ENCODE data around the gene KRTAP9-7. TPM values are rescaled to one million over a fixed set of nuclear protein-coding genes. Genes with fewer than 3 reads are reported as not detected.

The KRTAP9-7 gene
- total and polyA plus RNA-seq, 2 donors (not counting 1 experiment from before 2014, with no cell fraction given): not detected

DNA sequence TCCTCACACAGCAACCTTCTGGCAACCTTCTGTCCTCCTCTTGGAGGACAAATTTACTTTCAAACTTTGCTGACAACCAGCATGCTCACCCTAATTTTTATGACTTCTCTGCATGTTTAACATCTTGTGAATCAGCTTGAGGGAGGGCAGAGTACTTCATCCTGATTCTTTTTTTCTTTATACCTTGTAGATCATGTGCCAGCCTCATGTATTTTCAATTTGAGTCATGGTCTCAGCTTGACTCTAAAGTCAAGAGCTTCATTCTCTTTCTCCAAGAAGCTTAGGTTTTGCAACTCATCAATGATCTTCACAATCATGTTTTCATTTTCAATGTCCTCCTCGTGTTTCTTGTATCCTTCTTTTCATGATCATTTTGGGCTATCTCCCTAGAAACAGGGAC, 3.6 kb upstream of the KRTAP9-7 start:
- H3K4me2 ChIP-seq (replicated peaks; ENCODE audit: low read depth, low read length, poor library complexity, severe bottlenecking): no peak overlapping the region
- peaks cover 0 to 6% (median 2%) of the 10 kb centered on the region in 4 experiments for H3K27me3 ChIP-seq (replicated peaks in 1 of 4; ENCODE audit: control extremely low read depth in 1 of 4, control insufficient read depth in 3 of 4, insufficient read depth in 4 of 4, low read length in 3 of 4)
- no peak overlapping the region for H2AFZ ChIP-seq (ENCODE audit: insufficient read depth, low read depth, low read length, poor library complexity, severe bottlenecking)
- ChIA-PET POLR2A (no interaction called here), CTCF (no interaction called here)
- H3K79me2 ChIP-seq (ENCODE audit: control insufficient read depth, insufficient read depth, low read length): no peaks in the 10 kb centered on the region
- no peak overlapping the region for H3K4me3 ChIP-seq (ENCODE audit: control extremely low read depth in 1 of 5, extremely low read depth in 1 of 5, insufficient read depth in 1 of 5, low read depth in 2 of 5, low read length in 4 of 5)
- no peaks in the 10 kb centered on the region for H4K20me1 ChIP-seq (ENCODE audit: control insufficient read depth, insufficient read depth, low read length, poor library complexity, severe bottlenecking)
- no peaks in the 10 kb centered on the region for H3K4me1 ChIP-seq (ENCODE audit: control insufficient read depth in 2 of 2, insufficient read depth in 2 of 2, low read length in 2 of 2)
- H3K4me3 Mint-ChIP-seq: no peak overlapping the region
- no peak overlapping the region for H3K9ac ChIP-seq (ENCODE audit: low read length)
- intact Hi-C loops (cut with micrococcal nuclease): no loop called here
- no peaks in the 10 kb centered on the region for H3K9me3 ChIP-seq (ENCODE audit: control extremely low read depth in 1 of 3, control insufficient read depth in 2 of 3, insufficient read depth in 1 of 3, low read length in 2 of 3)
- no peaks in the 10 kb centered on the region for H3K36me3 ChIP-seq (replicated peaks in 1 of 2; ENCODE audit: control extremely low read depth in 1 of 2, control insufficient read depth in 1 of 2, extremely low read depth in 1 of 2, insufficient read depth in 2 of 2, low read length in 1 of 2)
- ATAC-seq (ENCODE audit: low read depth): no peak
- H3K27me3 Mint-ChIP-seq: peaks cover 28% of the 10 kb centered on the region
- H3K4me1 Mint-ChIP-seq: no peaks in the 10 kb centered on the region
- no peaks in the 10 kb centered on the region for H3K9me3 Mint-ChIP-seq (ENCODE audit: insufficient read depth)
- DNase-seq: no peak
- H3K27ac ChIP-seq (ENCODE audit: low read length in 2 of 2): no peak overlapping the region
- no peak overlapping the region for H3K27ac Mint-ChIP-seq
- no CpG with 5 or more reads among the region's 1 CpG for WGBS (ENCODE audit: insufficient coverage)
- TF ChIP-seq, protein P1, sequence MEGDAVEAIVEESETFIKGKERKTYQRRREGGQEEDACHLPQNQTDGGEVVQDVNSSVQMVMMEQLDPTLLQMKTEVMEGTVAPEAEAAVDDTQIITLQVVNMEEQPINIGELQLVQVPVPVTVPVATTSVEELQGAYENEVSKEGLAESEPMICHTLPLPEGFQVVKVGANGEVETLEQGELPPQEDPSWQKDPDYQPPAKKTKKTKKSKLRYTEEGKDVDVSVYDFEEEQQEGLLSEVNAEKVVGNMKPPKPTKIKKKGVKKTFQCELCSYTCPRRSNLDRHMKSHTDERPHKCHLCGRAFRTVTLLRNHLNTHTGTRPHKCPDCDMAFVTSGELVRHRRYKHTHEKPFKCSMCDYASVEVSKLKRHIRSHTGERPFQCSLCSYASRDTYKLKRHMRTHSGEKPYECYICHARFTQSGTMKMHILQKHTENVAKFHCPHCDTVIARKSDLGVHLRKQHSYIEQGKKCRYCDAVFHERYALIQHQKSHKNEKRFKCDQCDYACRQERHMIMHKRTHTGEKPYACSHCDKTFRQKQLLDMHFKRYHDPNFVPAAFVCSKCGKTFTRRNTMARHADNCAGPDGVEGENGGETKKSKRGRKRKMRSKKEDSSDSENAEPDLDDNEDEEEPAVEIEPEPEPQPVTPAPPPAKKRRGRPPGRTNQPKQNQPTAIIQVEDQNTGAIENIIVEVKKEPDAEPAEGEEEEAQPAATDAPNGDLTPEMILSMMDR (IDR thresholded peaks at IDR 0.05): no peak
- no peak for TF ChIP-seq EZH2 (IDR thresholded peaks at IDR 0.05; ENCODE audit: borderline replicate concordance, insufficient read depth, low read depth, low read length, poor library complexity, severe bottlenecking)

DNA sequence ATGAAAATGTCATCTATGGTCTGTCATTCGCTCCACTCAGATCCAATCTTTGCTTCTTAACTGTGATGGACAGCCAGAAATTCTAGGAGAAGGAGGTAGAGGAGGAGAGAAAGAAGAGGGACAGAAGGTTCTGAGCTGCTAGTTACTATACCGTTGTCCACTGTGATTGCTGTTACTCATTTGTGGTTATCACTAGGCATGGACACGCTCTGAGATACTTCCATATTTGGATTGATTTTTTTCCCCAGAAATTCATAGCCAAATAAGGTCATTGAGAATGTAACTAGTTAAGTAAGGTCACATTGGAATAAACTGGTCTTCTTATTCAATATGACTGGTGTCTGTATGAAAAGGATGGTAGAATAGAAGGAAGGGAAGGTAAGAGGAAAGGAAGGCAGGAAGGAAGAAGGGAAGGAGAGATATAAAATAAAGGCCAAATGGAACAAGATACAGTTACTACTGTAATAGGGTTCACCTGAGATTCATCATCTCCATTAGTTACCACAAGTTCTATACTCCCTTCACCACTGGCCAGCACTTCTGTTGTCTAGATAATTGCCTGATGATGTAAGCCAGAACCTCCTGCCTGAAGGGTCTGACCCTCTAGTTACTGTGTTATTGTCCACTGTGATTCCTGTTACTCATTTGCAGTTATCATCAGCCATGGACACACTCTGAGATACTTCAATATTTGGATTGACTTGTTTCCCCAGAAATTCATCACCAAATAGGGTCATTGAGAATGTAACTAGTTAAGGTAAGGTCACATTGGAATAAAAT, 2.9 kb downstream of the KRTAP9-7 start:
- Mint-ChIP-seq H3K9me3 (ENCODE audit: insufficient read depth) (no peaks in the 10 kb centered on the region), H3K4me3 (no peak overlapping the region), H3K27me3 (peaks cover 51% of the 10 kb centered on the region), H3K4me1 (no peaks in the 10 kb centered on the region), H3K27ac (no peak overlapping the region)
- whole genome bisulfite sequencing (ENCODE audit: insufficient coverage): 100% methylated on average over 2 of the region's 3 CpGs
- no peak for ATAC-seq (ENCODE audit: low read depth)
- Histone ChIP-seq H3K4me3 (ENCODE audit: control extremely low read depth in 1 of 5, extremely low read depth in 1 of 5, insufficient read depth in 1 of 5, low read depth in 2 of 5, low read length in 4 of 5) (no peak overlapping the region), H3K9me3 (ENCODE audit: control extremely low read depth in 1 of 3, control insufficient read depth in 2 of 3, insufficient read depth in 1 of 3, low read length in 2 of 3) (no peaks in the 10 kb centered on the region), H3K36me3 (replicated peaks in 1 of 2; ENCODE audit: control extremely low read depth in 1 of 2, control insufficient read depth in 1 of 2, extremely low read depth in 1 of 2, insufficient read depth in 2 of 2, low read length in 1 of 2) (no peaks in the 10 kb centered on the region), H2AFZ (ENCODE audit: insufficient read depth, low read depth, low read length, poor library complexity, severe bottlenecking) (no peak overlapping the region), H3K79me2 (ENCODE audit: control insufficient read depth, insufficient read depth, low read length) (no peaks in the 10 kb centered on the region), H3K9ac (ENCODE audit: low read length) (no peak overlapping the region), H3K27ac (ENCODE audit: low read length in 2 of 2) (no peak overlapping the region), H3K4me1 (ENCODE audit: control insufficient read depth in 2 of 2, insufficient read depth in 2 of 2, low read length in 2 of 2) (no peaks in the 10 kb centered on the region), H4K20me1 (ENCODE audit: control insufficient read depth, insufficient read depth, low read length, poor library complexity, severe bottlenecking) (no peaks in the 10 kb centered on the region), H3K4me2 (replicated peaks; ENCODE audit: low read depth, low read length, poor library complexity, severe bottlenecking) (no peak overlapping the region), H3K27me3 (replicated peaks in 1 of 4; ENCODE audit: control extremely low read depth in 1 of 4, control insufficient read depth in 3 of 4, insufficient read depth in 4 of 4, low read length in 3 of 4) (peaks cover 0 to 9% (median 4%) of the 10 kb centered on the region in 4 experiments)
- CTCF ChIA-PET: no interaction called here
- peak; percentile 0 for DNase-seq
- intact Hi-C loops (cut with micrococcal nuclease): no loop called here
- TF ChIP-seq, protein P1 (IDR thresholded peaks at IDR 0.05): no peak
- TF ChIP-seq EZH2 (IDR thresholded peaks at IDR 0.05; ENCODE audit: borderline replicate concordance, insufficient read depth, low read depth, low read length, poor library complexity, severe bottlenecking): no peak
- POLR2A ChIA-PET: no interaction called here
